ENCODE results near the gene KRIT1.

Gene KRIT1

GRCh38 chr7:92150450-92151017, 95.2 kb downstream of the KRIT1 start:
- DNase-seq = no peak

DNA sequence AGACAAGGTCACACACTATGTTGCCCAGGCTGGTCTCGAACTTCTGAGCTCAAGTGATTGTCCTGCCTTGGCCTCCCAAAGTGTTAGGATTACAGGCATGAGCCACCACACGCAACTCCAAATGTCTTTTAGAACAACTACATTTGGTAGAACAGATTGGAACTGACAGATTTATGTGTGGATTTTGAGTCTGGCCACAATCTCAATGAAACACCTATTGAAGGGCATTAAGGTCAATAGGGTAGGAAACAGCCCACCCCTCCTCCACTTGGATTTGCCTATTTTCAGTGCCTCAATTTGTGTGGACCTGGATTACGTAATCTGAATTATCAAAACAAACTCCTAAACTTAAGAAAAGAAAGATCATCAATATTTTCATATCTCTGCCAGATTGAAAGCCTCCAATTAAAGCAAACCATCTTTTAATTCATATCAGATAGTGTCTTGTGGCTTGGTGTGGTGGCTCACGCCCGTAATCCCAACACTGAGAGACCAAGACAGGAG, 95.9 kb downstream of the KRIT1 start:
- no peak for DNase-seq
